HG03097 (cell line): Measurements from ENCODE around the gene IL1R1.

Experiments
- ATAC-seq: cut with Tn5 transposase; IDR thresholded peaks from one replicate; pipeline ENCODE4 v1.9.1; 2021; ENCODE audit not compliant: unreplicated experiment, low FRiP score

Gene IL1R1

GRCh38 chr2:102194609-102195268, 52.2 kb downstream of the IL1R1 start:
- ATAC-seq, result no peak

- no peak for ATAC-seq
Measured at GRCh38 chr2:102197389-102198137, 55.0 kb downstream of the IL1R1 start.

GRCh38 chr2:102200539-102200938, 58.0 kb downstream of the IL1R1 start:
- ATAC-seq, result no peak

- no peak for ATAC-seq
Measured at GRCh38 chr2:102204638-102205037, 62.1 kb downstream of the IL1R1 start.

GRCh38 chr2:102206666-102207341, 64.3 kb downstream of the IL1R1 start:
- no peak for ATAC-seq

GRCh38 chr2:102208774-102209173, 66.2 kb downstream of the IL1R1 start:
- no peak for ATAC-seq

GRCh38 chr2:102209474-102209873, 66.9 kb downstream of the IL1R1 start:
- no peak for ATAC-seq

- ATAC-seq, result no peak
Measured at GRCh38 chr2:102217032-102217431, 74.5 kb downstream of the IL1R1 start.

GRCh38 chr2:102224824-102225739, 82.5 kb downstream of the IL1R1 start:
- ATAC-seq, result no peak

- no peak for ATAC-seq
Measured at GRCh38 chr2:102226171-102226570, 83.6 kb downstream of the IL1R1 start.

GRCh38 chr2:102226612-102227391, 84.3 kb downstream of the IL1R1 start:
- ATAC-seq, result no peak

GRCh38 chr2:102229141-102229769, 86.7 kb downstream of the IL1R1 start:
- no peak for ATAC-seq
